Panc1 (cell line): ENCODE measurements around the gene NIFK. TPM values are rescaled to one million over a fixed set of nuclear protein-coding genes. Genes with fewer than 3 reads are reported as not detected.

ENCODE experiments used
- ATAC-seq: fragments of 200-7000 bp; cut with Tn5 transposase; 2 replicates; pipeline ENCODE4 v1.9.1; 2020; ENCODE audit warnings: mild to moderate bottlenecking, moderate library complexity
- BruUV-seq: library from RNA; stranded (reverse); fragments of 400-500 nt; replicated peaks from 2 replicates; lab custom pipeline; 2021; lab: Mats Ljungman, UMichigan
- CTCF ChIA-PET: fragments of 300-600 bp; sonication (Branson Sonifier 250); formaldehyde crosslinking; loops from one replicate; lab custom pipeline; 2022; ENCODE audit warnings: antibody characterized with exemption; lab: Charles Lee
- POLR2A ChIA-PET: fragments of 300-600 bp; sonication (Branson Sonifier 250); formaldehyde crosslinking; loops from one replicate; lab custom pipeline; 2022; ENCODE audit warnings: antibody characterized with exemption; lab: Charles Lee
- DNase-seq: peaks from one replicate; pipeline ENCODE4 v3.0.0-alpha.2; 2010; ENCODE audit warnings: low read depth, low spot score
- H3K27ac ChIP-seq: 2 replicates; pipeline ENCODE4 v1.5.1; 2011; ENCODE audit warnings: mild to moderate bottlenecking, low read length, inconsistent platforms
- H3K27me3 ChIP-seq: fragments of 200-500 bp; sonication (Bioruptor generic); 2 replicates; pipeline ENCODE4 v1.6.0; 2014; ENCODE audit warnings: low read length, inconsistent platforms; ENCODE audit not compliant: control insufficient read depth, insufficient read depth
- H3K36me3 ChIP-seq: fragments of 200-500 bp; sonication (Bioruptor generic); 2 replicates; pipeline ENCODE4 v1.5.1; 2014; ENCODE audit warnings: inconsistent platforms, mild to moderate bottlenecking, low read length, moderate library complexity; ENCODE audit not compliant: control insufficient read depth, insufficient read depth
- H3K4me1 ChIP-seq: 2 replicates; pipeline ENCODE4 v1.5.1; 2011; ENCODE audit warnings: inconsistent platforms, mild to moderate bottlenecking, low read length, moderate library complexity; ENCODE audit not compliant: control insufficient read depth, insufficient read depth
- H3K4me3 ChIP-seq, 2 experiments: 2 replicates each; pipeline ENCODE4 v1.5.1; 2011 to 2012; ENCODE audit warnings: low read depth in 2 of 2, low read length in 2 of 2, mild to moderate bottlenecking in 2 of 2, inconsistent platforms in 1 of 2, moderate library complexity in 1 of 2
- H3K9me3 ChIP-seq: fragments of 200-500 bp; sonication (Bioruptor generic); 2 replicates; pipeline ENCODE4 v1.5.1; 2014; ENCODE audit warnings: low read depth, mild to moderate bottlenecking, inconsistent platforms, low read length, moderate library complexity; ENCODE audit not compliant: control insufficient read depth, insufficient read depth
- CTCF ChIP-seq: fragments of 450-650 bp; IDR thresholded peaks from 2 replicates; pipeline ENCODE4 v1.5.1; 2017; ENCODE audit warnings: mild to moderate bottlenecking
- POLR2AphosphoS5 ChIP-seq: IDR thresholded peaks from 2 replicates; pipeline ENCODE4 v1.6.1; 2012; ENCODE audit warnings: mild to moderate bottlenecking, low read depth, low read length, moderate library complexity
- REST ChIP-seq, 2 experiments: IDR thresholded peaks; 2 replicates each; pipeline ENCODE4 v1.6.1; 2011 to 2012; ENCODE audit warnings: low read depth in 2 of 2, control low read depth in 1 of 2, low read length in 1 of 2, mild to moderate bottlenecking in 1 of 2, moderate library complexity in 1 of 2; ENCODE audit not compliant: insufficient read depth in 1 of 2
- SIN3A ChIP-seq: IDR thresholded peaks from 2 replicates; pipeline ENCODE4 v1.6.1; 2012; ENCODE audit warnings: low read depth, mild to moderate bottlenecking, low read length, moderate library complexity, borderline replicate concordance; ENCODE audit not compliant: insufficient read depth
- TCF7L2 ChIP-seq: IDR thresholded peaks from 2 replicates; pipeline ENCODE4 v1.6.1; 2011; ENCODE audit warnings: mild to moderate bottlenecking, low read depth, low read length, inconsistent platforms
- in situ Hi-C: cut with HindIII; loops from 2 replicates; pipeline ENCODE4 v1.10.0; 2016; ENCODE audit warnings: low sequenced_read_pairs, low pct_unique_long_range_greater_than_20kb
- intact Hi-C: fragments of 100-400 bp; cut with micrococcal nuclease; formaldehyde crosslinking; loops from one replicate; pipeline ENCODE4 v1.10.0; 2022; ENCODE audit not compliant: unreplicated experiment
- total RNA-seq: library from RNA; stranded (reverse); gene quantifications from one replicate; pipeline ENCODE4 v1.2.1, GENCODE V29; 2021; ENCODE audit not compliant: unreplicated experiment

Gene NIFK
- total RNA-seq, 1 experiment from 2014 or later: 84.5 TPM

GRCh38 chr2:121697108-121697631 is 39.5 kb downstream of the NIFK start:
- H3K4me1 ChIP-seq: peaks cover 20% of the 10 kb centered on the region
- H3K9me3 ChIP-seq: no peaks in the 10 kb centered on the region
- BruUV-seq: no TSS peak
- no peak for TF ChIP-seq CTCF
- no peak for TF ChIP-seq REST (IDR thresholded peaks at IDR 0.05; ENCODE audit: insufficient read depth in 1 of 2, low read depth in 2 of 2, low read length in 1 of 2)
- no peak overlapping the region for H3K4me3 ChIP-seq
- 0 out of 2 replicates have a peak overlapping the region, but pooled peaks have one; percentile 14 for H3K27ac ChIP-seq
- no peak for DNase-seq
- CTCF ChIA-PET: no interaction called here
- H3K36me3 ChIP-seq: no peaks in the 10 kb centered on the region
- intact Hi-C loops (no loop called here), in situ Hi-C loops (no loop called here)
- POLR2A ChIA-PET: interaction anchor here (0.7 kb wide), 1 partner anchor 83 kb away, joined by 4 read pairs; no protein-coding TSS in a partner anchor
- no peaks in the 10 kb centered on the region for H3K27me3 ChIP-seq
- ATAC-seq: peak; percentile 12; the same call in 1 of the 2 replicates

GRCh38 chr2:121696410-121696930 is 40.2 kb downstream of the NIFK start:
- no peak overlapping the region for H3K27ac ChIP-seq
- peaks cover 20% of the 10 kb centered on the region for H3K4me1 ChIP-seq
- CTCF ChIA-PET: no interaction called here
- intact Hi-C loops: no loop called here
- POLR2A ChIA-PET: no interaction called here
- H3K27me3 ChIP-seq: no peaks in the 10 kb centered on the region
- in situ Hi-C loops: no loop called here
- H3K9me3 ChIP-seq: no peaks in the 10 kb centered on the region
- no peaks in the 10 kb centered on the region for H3K36me3 ChIP-seq
- no peak overlapping the region for H3K4me3 ChIP-seq
- TF ChIP-seq POLR2AphosphoS5 (no peak), TCF7L2 (no peak), REST (IDR thresholded peaks at IDR 0.05; ENCODE audit: insufficient read depth in 1 of 2, low read depth in 2 of 2, low read length in 1 of 2) (no peak), SIN3A (no peak), CTCF (no peak)
- ATAC-seq: no peak
- DNase-seq: no peak
- no TSS peak for BruUV-seq
